GM21576 (cell line): ENCODE data around the gene MYL5.
A peak's percentile ranks its signal among the peaks of the same experiment; 100 is the strongest.
"Not testable (repeated sequence)": the region's sequence is repeated elsewhere in the genome, so short reads cannot be mapped to it uniquely, and the experiment has no call there.

Source experiments
- ATAC-seq: cut with Tn5 transposase; IDR thresholded peaks from one replicate; pipeline ENCODE4 v1.9.1; 2021; ENCODE audit warnings: mild to moderate bottlenecking, moderate library complexity; ENCODE audit not compliant: unreplicated experiment

The MYL5 gene

GRCh38 chr4:704198-704891 is 30.0 kb downstream of the MYL5 start:
- ATAC-seq: no peak

DNA sequence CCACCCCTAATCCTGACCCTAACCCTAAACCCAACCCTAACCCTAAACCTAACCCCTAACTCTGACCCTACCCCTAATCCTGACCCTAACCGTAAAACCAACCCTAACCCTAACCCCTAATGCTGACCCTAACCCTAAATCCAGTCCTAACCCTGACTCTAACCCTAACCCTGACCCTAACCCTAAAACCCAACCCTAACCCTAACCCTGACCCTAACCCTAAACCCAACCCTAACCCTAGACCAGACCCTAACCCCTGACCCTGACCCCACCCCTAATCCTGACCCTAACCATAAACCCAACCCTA is 30.6 kb downstream of the MYL5 start:
- no peak for ATAC-seq

DNA sequence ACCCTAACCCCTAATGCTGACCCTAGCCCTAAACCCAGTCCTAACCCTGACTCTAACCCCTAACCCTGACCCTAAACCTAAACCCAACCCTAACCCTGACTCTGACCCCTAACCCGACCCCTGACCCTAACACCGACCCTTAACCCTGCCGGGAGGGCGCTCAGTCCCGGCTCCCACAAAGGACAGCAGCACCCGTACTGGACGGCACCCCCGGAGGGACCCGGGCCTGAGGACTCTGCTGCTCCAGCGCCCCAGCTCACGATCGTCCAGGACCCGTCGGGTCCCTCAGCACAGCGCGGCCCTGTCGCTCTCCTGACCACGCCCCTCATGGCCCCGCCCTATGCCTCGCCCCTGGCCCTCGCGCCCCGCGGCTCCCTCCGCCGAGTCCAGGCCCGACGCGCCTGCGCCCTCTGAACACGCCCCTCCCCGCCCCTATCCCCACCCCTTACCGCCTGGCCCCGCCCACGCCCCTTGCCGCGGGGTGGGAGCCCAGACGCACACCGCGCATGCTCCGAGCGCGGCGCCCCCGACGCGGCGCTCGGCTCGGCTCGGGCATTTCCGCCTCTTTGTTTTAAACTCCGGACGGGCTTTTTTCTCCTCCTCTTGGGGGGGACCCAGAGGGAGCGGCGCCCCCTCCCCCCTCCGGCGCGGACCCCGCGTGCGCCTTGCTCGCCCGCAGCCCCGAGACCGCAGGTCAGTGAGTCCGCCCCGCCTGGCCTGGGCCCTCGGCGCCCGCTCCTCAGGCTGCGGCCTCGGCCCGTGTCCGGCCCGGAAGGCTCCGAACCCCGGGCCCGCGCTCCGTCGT is 31.1 kb downstream of the MYL5 start, which contains the start of gene PCGF3:
PCGF3 (plus strand) TSS at position 555 of the 805 bp plus-strand sequence. CDS start 27,849 bp downstream, outside the sequence.
- ATAC-seq: peak; percentile 92

DNA sequence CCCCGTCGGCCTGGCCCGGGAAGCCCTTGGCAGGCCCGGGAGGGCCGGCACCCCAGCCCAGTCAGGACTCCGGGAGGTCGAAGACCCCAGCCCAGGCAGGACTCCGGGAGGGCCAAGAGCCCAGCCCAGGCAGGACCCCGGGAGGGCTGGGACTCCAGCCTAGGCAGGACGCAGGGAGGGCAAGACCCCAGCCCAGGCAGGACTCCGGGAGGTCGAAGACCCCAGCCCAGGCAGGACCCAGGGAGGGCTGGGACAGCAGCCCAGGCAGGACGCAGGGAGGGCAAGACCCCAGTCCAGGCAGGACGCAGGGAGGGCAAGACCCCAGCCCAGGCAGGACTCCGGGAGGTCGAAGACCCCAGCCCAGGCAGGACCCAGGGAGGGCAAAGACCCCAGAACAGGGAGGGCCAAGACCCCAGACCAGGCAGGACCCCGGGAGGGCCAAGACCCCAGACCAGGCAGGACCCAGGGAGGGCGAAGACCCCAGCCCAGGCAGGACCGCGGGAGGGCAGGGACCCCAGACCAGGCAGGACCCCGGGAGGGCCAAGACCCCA is 31.8 kb downstream of the MYL5 start:
- not testable (repeated sequence) for ATAC-seq

DNA sequence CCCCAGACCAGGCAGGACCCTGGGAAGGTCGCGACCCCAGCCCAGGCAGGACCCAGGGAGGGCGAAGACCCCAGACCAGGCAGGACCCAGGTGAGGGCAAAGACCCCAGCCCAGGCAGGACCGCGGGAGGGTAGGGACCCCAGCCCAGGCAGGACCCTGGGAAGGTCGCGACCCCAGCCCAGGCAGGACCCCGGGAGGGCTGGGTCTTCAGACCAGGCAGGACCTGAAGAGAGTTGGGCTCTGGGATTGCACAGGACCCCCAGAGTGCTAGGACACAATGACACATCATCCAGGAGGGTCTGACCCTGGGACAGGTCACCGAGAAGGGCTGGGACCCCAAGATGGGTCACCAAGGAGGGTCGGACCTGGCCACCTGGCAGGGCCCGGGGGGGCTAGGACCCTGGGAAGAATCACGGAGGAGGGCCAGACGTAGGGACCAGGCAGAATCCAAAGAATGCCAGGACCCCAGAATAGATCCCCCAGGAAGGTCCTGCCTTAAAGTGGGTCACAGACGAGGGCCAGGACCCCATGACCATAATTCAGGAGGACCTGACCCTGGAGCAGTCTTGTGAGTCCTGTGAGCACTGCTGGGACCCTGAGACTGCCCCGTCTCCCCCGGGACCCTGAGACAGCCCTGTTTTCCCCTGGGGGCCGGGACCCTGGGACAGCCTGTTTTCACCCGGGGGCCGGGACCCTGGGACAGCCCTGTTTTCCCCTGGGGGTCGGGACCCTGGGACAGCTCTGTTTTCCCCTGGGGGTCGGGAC is 32.7 kb downstream of the MYL5 start:
- no peak for ATAC-seq

- ATAC-seq: no peak
These were observed 33.7 kb downstream of the MYL5 start for GRCh38 chr4:707929-708630.

GRCh38 chr4:708631-708933 is 34.2 kb downstream of the MYL5 start:
- no peak for ATAC-seq

DNA sequence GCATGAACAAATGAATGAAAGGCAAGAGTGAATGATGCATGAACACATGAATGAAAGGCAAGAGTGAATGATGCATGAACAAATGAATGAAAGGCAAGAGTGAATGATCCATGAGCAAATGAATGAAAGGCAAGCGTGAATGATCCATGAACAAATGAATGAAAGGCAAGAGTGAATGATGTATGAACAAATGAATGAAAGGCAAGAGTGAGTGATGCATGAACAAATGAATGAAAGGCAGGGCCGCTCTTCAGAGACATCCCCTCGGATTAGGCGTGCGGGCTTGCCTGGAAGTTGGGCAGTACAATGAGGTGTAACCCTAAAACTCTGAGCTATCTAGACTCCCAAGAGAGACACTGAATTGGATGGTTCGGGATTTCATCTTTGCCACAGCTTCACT is 35.0 kb downstream of the MYL5 start:
- no peak for ATAC-seq

GRCh38 chr4:710116-710515 is 35.8 kb downstream of the MYL5 start:
- ATAC-seq: no peak

GRCh38 chr4:710916-711315 is 36.6 kb downstream of the MYL5 start:
- ATAC-seq: no peak

GRCh38 chr4:712093-712492 is 37.8 kb downstream of the MYL5 start:
- no peak for ATAC-seq

GRCh38 chr4:712916-713632 is 38.7 kb downstream of the MYL5 start:
- no peak for ATAC-seq

GRCh38 chr4:714087-714486 is 39.7 kb downstream of the MYL5 start:
- ATAC-seq: no peak

DNA sequence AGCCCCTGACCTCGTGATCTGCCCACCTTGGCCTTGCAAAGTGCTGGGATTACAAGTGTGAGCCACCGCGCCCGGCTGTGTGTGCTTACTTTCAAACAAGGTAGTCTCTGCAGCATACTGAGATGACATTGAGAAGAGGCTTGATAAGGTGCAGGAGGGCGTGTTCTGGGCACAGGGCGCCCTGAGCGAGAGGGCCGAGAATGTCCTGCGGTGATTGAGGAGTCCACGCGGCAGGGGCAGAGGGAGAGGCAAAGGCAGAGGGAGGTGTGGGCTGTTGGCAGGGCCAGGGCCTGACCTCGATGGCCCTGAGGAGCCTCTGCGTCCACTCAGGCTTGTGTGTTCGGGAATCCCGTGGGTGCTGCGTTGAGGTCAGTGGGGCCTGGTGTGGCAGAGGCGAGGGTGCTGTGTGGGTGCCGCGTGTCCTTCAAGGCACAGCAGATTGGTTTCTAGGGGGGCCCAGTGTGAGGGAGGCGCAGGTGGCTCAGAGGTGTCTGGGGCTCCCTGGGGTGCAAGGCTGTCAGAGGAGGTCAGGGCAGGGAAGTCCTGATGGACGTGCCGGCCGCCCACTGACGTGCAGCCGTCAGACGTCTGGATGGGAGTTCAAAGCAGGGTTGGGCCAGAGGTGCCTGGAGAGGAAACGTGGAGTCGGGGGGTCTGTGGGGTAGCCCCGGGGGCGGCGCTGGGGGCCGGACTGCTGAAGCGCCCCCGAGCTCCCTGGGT is 43.4 kb downstream of the MYL5 start:
- ATAC-seq: no peak

DNA sequence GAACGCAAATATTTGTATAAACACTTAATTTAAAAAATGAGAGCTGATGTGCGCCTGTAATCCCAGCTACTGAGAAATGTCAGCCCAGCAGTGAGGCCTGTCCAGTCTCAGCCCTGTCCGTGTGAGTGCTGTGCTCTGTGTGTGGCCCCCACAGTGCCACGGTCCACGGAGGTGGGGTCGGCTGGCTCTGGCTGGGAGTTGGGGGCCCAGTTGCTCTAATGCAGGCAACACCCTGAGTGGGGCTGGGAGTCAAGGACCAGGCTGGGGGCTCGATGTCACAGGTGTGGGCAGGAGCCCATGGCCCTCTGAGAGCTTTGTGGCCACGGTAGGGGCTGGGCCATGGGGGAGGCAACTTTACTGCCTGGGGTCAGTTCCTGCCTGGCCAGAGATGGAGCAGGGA is 44.1 kb downstream of the MYL5 start:
- no peak for ATAC-seq

DNA sequence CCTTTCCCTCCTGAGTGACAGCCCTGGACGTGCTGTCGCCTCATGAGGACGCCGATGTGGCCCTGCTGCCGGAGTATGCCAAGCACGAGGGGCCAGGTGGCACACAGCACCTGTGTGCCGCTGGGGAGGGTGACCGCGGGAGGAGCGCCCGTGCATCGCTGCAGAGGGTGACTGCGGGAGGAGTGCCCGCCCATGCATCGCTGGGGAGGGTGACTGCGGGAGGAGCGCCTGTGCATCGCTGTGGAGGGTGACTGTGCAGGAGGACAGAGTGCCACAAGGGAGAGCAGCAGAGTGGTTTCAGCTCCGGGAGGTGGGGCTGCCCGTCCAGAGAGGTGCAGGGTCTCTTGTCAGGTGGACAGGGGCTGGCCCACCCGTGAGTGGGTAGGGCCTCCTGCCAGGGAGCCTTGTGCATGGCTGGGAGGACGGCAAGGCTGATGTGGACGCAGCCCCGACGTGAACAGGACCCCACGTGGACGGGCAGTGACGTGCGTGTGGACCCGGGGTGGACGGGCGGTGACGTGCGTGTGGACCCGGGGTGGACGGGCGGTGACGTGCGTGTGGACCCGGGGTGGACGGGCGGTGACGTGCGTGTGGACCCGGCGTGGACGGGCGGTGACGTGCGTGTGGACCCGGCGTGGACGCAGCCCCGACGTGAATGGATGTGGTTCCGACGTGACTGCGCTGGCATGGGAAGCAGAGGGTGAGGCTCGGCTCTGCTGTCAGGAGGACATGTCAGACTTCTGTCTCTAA is 45.9 kb downstream of the MYL5 start:
- ATAC-seq: no peak

DNA sequence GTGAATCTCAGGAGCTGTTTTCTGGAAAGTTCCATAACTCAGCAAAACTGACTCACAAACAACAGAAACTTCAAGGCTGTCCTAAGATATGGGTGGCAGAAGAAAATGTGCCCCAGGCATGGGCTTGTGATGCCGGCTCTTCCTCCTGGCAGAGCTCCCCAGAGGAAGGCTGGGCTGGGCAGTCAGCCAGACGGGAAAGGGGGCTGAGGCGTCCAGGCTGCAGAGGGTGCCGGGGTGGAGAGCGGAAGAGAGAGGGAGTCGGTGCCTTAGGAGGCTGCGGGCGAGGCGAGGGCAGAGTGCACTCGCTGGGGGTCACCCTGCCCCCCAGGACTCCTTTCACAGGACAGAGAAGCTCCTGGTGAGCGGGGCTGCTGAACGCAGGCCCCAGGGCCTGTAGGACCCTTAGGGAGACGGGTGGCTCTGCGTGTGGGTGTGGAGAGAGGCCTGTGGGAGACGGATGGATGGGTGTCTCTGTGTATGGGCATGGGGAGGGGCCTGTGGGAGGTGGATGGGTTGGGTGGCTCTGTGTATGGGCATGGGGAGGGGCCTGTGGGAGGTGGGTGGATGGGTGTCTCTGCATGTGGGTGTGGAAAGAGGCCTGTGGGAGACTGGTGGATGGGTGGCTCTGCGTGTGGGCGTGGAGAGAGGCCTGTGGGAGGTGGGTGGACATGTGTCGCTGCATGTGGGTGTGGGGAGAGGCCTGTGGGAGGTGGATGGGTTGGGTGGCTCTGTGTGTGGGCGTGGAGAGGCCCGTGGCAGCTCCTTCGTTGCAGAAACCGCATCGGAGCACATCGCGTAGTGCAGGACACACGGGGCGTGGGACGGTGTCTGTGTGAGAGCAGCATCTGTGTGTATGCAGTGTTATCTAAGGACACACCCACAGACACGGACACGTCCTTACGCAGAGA is 47.2 kb downstream of the MYL5 start:
- no peak for ATAC-seq

DNA sequence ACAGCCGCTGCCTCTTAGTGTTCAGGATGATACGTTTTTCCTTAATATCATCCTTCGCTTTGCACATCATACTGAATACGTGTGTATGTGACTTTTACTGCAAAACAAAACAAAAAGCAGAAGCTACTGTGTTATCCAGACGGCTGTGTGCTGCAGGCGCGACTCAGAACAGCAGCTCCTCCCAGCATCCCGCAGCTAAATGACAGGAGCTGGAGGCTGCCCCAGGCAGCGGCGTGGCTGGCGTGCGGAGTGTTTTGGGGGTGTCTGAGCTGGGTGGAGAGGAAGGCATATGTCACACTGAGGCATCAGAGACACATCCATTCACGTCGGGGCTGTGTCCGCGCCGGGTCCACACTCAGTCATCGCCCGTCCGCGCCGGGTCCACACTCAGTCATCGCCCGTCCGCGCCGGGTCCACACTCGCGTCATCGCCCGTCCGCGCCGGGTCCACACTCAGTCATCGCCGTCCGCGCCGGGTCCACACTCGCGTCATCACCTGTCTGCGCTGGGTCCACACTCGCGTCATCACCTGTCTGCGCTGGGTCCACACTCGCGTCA is 47.9 kb downstream of the MYL5 start:
- ATAC-seq: no peak
